Mucosa of descending colon (tissue), 3 donors: Measurements from ENCODE around the gene MTAP. TPM values are rescaled to one million over a fixed set of nuclear protein-coding genes. Genes with fewer than 3 reads are reported as not detected.
"Not testable (repeated sequence)": the region's sequence is repeated elsewhere in the genome, so short reads cannot be mapped to it uniquely, and the experiment has no call there.

ENCODE experiments used
- ATAC-seq: fragments of 200-7000 bp; cut with Tn5 transposase; one replicate; pipeline ENCODE4 v1.9.1; 2020; ENCODE audit warnings: mild to moderate bottlenecking, moderate library complexity
- DNase-seq, 3 donors: peaks; one replicate each; pipeline ENCODE4 v3.0.0-alpha.2; 2020
- H3K36me3 ChIP-seq: fragments of 200-600 bp; one replicate; pipeline ENCODE4 v1.8.0; 2021; ENCODE audit warnings: low read depth, mild to moderate bottlenecking
- H3K4me1 ChIP-seq: fragments of 200-600 bp; one replicate; pipeline ENCODE4 v1.8.0; 2021; ENCODE audit warnings: low read depth, mild to moderate bottlenecking
- H3K4me3 ChIP-seq: fragments of 200-600 bp; one replicate; pipeline ENCODE4 v1.8.0; 2021; ENCODE audit warnings: mild to moderate bottlenecking
- H3K9me3 ChIP-seq: fragments of 200-600 bp; one replicate; pipeline ENCODE4 v1.8.0; 2021; ENCODE audit warnings: mild to moderate bottlenecking
- intact Hi-C, 2 donors: fragments of 100-400 bp; cut with DNase I in 1 of 2; cut with micrococcal nuclease in 1 of 2; formaldehyde crosslinking; loops; one replicate each; pipeline versions ENCODE4 v1.11.0 to v1.11.1; 2022; cut with DNase I, micrococcal nuclease
- total RNA-seq, 3 donors: library from RNA; stranded (reverse); fragmentation: NEBNext Ultra II Directional in 2 of 3; extraction: Animal tissue kit (Norgen Biotek cat#: 25700) in 2 of 3; gene quantifications; one replicate each; pipeline versions ENCODE4 v1.2.1 to v1.2.4, GENCODE V29; 2021 to 2023
- TF ChIP-seq, protein P1 (sequence below): fragments of 200-600 bp; IDR thresholded peaks from one replicate; pipeline ENCODE4 v1.8.0; 2022; ENCODE audit warnings: antibody characterized with exemption, mild to moderate bottlenecking
- donor health status: DM: no; HTN: no; CAD: no; lungs with moderate emphysema.
- donor health status: DM: no; HTN: no; CAD: no.
- donor health status: DM: no; HTN: yes; CAD: no.

MTAP gene
- total RNA-seq, 3 donors from 2014 or later = 28.6 to 42.7 (median 32.4) TPM

DNA sequence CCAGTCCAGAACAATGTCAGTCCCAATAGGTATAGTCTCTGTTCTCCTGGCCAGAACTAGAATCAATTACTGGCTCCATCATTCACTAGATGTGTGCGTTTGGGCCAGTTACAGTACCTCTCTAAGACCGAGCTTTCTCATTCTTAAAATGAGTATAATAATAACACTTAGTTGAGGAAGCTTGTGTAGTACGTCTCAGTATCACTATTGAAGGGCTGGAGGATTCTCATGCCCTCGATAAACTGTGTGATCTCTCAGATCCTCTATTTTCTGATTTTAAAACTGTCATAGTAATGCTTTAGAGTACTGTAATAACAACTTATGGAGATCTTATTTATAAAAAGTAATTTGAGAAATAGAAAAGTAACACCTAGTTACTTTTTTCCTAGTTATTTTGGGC, 141.0 kb downstream of the MTAP start:
- Histone ChIP-seq H3K4me1 (peaks cover 4% of the 10 kb centered on the region), H3K36me3 (no peaks in the 10 kb centered on the region), H3K9me3 (no peaks in the 10 kb centered on the region), H3K4me3 (no peak overlapping the region)
- no peak for DNase-seq
- ATAC-seq = no peak
- TF ChIP-seq, protein P1, sequence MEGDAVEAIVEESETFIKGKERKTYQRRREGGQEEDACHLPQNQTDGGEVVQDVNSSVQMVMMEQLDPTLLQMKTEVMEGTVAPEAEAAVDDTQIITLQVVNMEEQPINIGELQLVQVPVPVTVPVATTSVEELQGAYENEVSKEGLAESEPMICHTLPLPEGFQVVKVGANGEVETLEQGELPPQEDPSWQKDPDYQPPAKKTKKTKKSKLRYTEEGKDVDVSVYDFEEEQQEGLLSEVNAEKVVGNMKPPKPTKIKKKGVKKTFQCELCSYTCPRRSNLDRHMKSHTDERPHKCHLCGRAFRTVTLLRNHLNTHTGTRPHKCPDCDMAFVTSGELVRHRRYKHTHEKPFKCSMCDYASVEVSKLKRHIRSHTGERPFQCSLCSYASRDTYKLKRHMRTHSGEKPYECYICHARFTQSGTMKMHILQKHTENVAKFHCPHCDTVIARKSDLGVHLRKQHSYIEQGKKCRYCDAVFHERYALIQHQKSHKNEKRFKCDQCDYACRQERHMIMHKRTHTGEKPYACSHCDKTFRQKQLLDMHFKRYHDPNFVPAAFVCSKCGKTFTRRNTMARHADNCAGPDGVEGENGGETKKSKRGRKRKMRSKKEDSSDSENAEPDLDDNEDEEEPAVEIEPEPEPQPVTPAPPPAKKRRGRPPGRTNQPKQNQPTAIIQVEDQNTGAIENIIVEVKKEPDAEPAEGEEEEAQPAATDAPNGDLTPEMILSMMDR = no peak
- intact Hi-C loops = no loop called here

DNA sequence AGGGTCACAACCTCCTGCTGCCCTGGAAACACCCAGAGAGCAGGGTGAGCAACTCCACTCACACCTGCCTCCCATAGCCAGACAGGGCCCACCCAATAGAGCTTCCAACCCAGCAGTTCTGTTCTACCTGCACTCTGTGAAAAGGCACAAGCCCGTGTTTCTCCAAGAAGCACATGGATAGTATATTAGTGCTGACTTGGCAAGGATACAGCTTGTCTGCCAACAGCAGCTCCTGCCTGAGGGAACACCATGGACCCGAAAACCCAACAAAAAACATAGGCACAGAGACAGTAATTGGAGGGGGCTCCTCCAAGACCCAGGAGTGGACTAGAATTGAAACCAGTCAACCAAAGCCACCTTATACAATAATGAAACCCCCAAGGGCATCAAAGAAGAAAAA, 143.2 kb downstream of the MTAP start:
- intact Hi-C loops = no loop called here

DNA sequence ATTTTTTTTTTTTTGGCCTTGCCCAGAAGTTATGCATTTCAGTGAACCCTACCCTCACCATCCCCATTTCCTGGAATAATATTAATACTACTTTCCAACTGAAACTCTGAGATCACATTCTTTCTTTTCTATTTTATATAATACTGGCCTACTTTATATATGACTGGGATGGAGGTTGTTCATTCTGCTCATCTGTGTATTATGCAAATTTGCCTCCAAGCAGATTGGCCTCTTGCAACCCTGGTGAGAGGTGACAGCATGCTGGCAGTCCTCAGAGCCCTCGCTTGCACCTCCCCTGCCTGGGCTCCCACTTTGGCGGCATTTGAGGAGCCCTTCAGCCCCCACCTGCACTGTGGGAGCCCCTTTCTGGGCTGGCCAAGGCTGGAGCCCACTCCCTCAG, 156.4 kb downstream of the MTAP start:
- Histone ChIP-seq H3K9me3 (no peaks in the 10 kb centered on the region), H3K4me3 (no peak overlapping the region), H3K4me1 (no peaks in the 10 kb centered on the region), H3K36me3 (no peaks in the 10 kb centered on the region)
- ATAC-seq = no peak
- intact Hi-C loops = no loop called here
- DNase-seq = no peak
- TF ChIP-seq, protein P1 = no peak

More for the DNA sequence above, 143.2 kb downstream of the MTAP start:
- Histone ChIP-seq H3K4me1 (peaks cover 4% of the 10 kb centered on the region), H3K36me3 (no peaks in the 10 kb centered on the region), H3K9me3 (no peaks in the 10 kb centered on the region), H3K4me3 (no peak overlapping the region)
- DNase-seq (no peak), ATAC-seq (no peak)
- TF ChIP-seq, protein P1 = no peak

DNA sequence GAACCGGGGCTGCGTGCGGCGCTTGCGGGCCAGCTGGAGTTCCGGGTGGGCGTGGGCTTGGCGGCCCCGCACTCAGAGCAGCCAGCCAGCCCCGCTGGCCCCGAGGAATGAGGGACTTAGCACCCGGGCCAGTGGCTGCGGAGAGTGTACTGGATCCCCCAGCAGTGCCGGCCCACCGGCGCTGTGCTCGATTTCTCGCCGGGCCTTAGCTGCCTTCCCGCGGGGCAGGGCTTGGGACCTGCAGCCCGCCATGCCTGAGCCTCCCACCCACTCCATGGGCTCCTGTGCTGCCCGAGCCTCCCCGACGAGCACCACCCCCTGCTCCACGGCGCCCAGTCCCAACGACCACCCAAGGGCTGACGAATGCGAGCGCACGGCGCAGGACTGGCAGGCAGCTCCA, 156.8 kb downstream of the MTAP start:
- intact Hi-C loops, H3K4me1 ChIP-seq: not testable (repeated sequence)

DNA sequence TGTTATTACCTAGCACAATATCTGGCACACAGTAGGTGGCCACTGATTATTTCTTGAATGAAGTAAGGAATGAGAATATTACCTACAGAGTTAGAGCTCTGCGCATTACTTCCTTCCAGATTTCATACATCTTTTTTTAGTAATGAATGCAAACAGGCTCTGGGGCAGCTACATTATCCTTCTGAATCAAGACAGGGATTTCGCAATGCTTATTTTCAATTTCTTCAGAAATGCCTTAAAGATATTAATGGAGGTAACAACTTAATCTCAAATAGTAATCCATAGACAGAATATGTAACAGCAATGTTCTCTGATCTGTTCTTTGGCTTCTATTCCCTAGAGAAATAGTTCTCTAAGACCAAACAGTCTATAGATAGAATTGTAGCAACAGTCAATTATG, 159.1 kb downstream of the MTAP start:
- TF ChIP-seq, protein P1 = no peak
- DNase-seq (no peak), ATAC-seq (no peak)
- intact Hi-C loops = no loop called here
- Histone ChIP-seq H3K4me3 (no peak overlapping the region), H3K9me3 (no peaks in the 10 kb centered on the region), H3K4me1 (peaks cover 8% of the 10 kb centered on the region), H3K36me3 (no peaks in the 10 kb centered on the region)

More for the DNA sequence above, 156.8 kb downstream of the MTAP start:
- not testable (repeated sequence) for H3K4me3 ChIP-seq, ATAC-seq, H3K9me3 ChIP-seq, DNase-seq, H3K36me3 ChIP-seq

DNA sequence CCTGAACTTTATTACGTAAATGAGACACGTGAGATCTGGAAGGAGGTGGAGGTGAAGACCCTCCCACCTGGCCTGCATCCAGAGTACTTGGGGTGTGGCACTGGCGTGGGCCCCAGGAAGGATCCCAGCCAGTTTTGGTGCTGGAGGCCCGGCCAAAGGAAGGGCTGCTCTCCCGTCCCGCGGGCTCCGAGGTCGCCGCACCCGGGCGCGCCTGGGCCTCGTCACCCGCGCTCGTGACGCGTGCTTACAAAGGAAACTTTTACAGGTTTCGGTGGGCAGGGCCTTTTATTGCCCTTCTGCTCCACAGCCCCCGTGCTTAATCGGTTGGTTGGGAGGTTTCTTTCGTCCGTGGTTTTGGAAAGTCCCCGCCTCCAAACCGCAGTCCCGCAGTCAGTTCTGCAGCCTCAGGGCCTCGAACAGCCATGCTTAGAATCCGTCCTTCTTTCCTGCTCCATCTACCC, 162.5 kb downstream of the MTAP start:
- DNase-seq (peak; percentile 53 to 69 (median 68)), ATAC-seq (peak; percentile 84)
- H3K4me1 ChIP-seq = peaks cover 13% of the 10 kb centered on the region
- no peaks in the 10 kb centered on the region for H3K9me3 ChIP-seq
- no peaks in the 10 kb centered on the region for H3K36me3 ChIP-seq
- TF ChIP-seq, protein P1 = no peak
- intact Hi-C loops = no loop called here
- no peak overlapping the region for H3K4me3 ChIP-seq
